Medulla oblongata (tissue), 1 donor: ENCODE data around the gene SPRN.
"Not testable (repeated sequence)": the region's sequence is repeated elsewhere in the genome, so short reads cannot be mapped to it uniquely, and the experiment has no call there.

Source experiments
- DNase-seq: peaks from one replicate; pipeline ENCODE4 v3.0.0-alpha.2; 2015; ENCODE audit errors: extremely low spot score

Gene SPRN

DNA sequence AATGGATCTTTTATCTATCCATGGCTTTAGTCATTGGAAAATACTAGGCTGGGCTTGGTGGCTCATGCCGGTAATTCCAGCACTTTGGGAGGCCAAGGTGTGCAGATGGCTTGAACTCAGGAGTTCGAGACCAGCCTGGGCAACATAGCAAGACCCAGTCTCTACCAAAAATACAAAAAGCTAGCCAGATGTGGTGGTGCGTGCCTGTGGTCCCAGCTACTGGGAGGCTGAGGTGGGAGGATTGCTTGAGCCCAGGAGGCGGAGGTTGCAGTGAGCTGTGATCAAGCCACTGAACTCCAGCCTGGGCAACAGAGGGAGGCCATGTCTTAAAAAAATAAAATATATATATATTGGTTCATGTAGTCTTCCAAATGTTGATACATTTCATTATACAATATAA is 37.5 kb downstream of the SPRN start:
- DNase-seq = not testable (repeated sequence)

DNA sequence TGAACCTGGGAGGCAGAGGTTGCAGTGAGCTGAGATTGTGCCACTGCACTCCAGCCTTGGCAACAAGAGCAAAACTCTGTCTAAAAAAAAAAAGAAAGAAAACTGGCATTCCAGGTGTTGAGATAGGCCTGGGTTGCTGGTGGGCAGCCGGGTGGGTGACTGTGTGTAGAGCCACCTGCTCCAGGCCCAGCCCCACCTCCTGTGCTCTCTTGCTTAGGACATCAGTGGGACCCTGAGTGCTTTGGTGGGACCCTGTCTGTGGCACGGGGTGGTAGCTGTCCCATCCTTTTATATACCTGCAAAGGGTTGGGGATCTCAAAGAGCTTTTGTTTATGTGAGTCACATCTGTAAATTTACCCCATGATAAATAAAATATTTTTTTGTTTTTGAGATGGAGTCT is 39.2 kb downstream of the SPRN start:
- DNase-seq = no peak

DNA sequence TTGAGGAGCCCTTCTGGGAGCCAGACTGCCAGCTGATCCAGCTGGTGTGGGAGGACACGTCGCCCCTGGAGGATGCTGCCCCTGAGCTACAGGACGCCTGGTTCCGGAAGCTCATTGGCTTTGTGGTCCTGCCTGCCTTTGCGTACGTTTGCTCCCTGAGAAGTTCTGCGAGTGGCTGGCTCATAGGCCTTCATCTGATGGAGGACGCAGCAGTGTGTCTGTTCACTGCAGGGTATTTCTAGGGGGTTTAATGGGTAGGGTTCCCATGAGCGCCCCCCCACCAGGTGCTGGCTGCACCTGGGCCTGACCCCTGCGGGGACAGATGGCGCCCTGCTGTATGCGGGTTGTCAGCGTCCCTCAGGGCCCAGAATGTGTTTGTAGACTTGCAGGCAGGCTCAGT is 40.4 kb downstream of the SPRN start:
- no peak for DNase-seq

DNA sequence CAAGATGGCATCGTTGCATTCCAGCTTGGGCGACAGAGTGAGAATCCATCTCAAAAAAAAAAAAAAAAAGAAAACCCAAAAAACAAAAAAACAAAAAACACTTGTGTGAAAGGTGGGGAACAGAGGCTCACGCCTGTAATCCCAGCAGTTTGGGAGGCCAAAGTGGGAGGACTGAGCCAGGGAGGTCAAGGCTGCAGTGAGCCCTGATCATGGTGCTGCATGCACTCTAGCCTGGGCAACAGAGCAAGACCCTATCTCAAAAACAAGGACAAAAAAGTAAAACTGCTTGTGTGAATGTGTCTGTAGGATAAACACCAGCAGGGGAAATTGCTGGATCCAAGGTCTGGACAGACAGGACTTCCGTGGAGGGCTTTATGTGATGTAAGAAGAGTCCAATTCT is 40.9 kb downstream of the SPRN start:
- no peak for DNase-seq

DNA sequence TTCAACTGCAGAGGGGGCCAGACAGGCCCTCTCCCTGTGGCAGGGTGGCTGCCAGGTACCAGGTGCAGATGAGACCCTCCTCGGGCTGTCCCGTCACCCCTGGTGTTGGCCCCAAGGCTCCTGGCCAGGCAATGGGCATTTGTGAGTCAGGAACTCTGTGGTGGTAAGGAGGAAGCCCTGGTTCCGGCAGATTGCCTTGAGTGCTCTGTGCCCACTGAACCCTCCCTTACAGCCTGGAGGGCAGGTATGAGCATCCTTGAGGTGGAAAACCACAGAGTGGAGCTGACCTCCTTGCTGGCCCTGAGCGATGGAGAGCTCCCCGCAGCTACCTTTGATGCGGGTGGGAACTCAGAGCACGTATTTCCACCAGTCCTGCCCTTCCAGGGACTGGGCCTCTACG is 43.4 kb downstream of the SPRN start:
- no peak for DNase-seq

DNA sequence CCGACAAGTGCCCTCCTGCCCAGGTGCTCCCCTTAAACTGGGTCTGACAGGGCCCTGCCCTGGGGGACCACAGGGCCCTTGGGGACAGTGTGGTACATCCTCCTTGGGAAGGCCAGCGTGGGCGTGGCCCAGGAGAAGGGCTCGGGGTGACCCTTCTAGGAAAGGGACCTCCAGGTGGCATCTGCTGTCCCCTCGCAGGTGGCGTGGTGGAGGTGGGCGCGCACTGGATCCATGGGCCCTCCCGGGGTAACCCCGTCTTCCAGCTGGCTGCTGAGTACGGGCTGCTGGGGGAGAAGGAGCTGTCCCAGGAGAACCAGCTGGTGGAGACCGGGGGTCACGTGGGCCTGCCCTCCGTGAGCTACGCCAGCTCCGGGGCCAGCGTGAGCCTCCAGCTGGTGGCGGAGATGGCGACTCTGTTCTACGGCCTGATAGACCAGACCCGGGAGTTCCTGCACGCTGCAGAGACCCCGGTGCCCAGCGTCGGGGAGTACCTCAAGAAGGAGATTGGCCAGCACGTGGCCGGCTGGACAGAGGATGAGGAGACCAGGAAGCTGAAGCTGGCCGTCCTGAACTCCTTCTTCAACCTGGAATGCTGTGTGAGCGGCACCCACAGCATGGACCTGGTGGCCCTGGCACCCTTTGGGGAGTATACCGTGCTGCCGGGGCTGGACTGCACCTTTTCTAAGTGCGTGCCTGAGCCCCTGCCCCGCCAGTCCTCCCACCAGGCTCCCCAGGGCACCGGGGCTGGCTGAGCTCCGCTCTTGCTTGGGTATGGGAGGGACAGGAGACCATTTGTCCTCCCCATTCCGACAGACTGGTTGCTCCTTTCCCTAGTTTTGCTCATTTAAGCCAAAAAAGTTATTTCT is 44.4 kb downstream of the SPRN start:
- peak; percentile 36 for DNase-seq

DNA sequence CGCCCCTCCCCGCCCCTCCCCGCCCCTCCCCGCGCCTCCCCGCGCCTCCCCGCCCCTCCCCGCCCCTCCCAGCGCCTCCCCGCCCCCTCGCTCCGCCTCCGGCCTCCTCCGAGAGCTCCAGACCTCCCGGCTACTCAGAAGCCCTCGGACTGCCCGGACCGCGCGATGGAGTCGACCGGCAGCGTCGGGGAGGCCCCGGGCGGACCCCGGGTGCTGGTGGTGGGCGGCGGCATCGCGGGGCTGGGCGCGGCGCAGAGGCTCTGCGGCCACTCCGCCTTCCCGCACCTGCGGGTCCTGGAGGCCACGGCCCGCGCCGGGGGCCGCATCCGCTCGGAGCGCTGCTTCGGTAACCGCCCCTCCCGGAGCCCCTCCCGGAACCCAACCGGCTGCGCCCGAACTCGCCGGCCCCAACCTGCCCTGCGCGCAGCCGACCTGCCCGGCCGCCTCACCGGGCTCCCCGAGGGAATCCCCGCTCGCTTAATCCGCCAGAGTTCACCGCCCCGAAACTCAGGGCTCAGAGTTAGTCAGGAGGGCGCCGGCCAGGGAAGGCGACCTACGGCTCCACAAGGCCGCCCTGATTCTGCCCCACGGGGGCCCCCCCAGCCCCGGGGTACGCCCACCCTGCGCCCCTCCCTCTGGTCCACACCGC is 45.1 kb downstream of the SPRN start, which contains the start of gene PAOX:
PAOX (plus strand) TSS at position 111 of the 649 bp plus-strand sequence; CDS start at position 166, 55 bp downstream.
- peak; percentile 79 for DNase-seq

DNA sequence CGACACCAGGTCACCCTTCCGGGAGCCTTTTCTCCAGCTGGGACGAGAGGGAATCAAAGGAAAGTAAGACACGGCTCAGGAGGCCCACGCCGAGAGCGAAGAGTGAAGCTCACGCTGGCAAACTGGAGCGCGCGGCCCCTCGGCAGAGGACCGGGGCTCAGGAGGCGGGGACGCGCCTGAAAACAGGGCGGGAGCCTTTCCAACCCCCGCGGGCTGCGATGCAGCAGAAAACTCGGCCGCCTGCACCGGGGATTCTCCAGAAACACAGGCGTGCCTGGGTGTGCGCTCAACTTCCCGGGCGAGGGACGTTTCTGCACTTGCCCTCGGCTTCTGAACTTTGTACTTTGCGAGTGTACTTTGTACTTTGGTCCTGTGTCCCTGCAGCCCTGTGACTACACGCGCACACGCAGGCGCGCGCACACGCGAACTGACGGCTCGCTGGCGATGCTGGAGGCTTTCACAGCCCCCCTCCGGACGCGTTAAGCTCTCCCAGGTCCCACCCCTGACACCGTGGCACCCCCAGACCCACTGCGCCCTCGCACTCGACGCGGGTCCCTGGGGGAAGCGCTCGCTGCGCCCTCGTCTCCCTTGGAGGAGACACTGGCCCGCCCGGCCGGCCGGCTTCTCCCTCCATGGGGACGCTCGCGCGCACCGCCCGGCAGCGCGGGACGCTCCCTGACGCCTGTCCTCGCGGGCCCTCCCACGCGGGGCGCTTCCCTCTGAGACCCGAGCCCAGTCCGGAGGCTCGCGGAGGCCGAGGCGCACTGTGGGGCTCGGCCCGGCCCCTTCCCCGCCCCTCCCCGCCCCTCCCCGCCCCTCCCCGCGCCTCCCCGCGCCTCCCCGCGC is 46.0 kb downstream of the SPRN start:
- peak; percentile 69 for DNase-seq

DNA sequence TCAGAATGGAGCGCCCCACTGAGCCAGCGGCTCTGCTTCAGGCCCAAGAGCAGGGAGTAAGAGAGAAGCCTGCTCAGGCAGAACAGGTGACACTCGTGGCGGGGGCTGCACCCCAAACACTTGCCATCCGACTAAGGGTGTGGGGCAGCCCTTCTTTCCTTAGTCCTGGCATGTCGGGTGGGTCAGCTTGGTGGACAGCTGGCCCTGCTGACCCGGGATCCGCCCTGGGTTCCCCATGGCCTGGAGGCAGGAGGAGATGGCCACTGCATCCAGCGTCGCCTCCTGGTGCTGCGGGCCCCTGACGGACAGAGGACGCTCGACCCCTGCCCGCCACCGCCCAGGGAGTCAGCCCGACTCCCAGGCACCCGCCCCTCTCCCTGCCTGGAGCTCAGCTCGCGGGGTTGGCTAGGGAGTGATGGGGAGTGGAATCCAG is 46.6 kb downstream of the SPRN start:
- DNase-seq = no peak

DNA sequence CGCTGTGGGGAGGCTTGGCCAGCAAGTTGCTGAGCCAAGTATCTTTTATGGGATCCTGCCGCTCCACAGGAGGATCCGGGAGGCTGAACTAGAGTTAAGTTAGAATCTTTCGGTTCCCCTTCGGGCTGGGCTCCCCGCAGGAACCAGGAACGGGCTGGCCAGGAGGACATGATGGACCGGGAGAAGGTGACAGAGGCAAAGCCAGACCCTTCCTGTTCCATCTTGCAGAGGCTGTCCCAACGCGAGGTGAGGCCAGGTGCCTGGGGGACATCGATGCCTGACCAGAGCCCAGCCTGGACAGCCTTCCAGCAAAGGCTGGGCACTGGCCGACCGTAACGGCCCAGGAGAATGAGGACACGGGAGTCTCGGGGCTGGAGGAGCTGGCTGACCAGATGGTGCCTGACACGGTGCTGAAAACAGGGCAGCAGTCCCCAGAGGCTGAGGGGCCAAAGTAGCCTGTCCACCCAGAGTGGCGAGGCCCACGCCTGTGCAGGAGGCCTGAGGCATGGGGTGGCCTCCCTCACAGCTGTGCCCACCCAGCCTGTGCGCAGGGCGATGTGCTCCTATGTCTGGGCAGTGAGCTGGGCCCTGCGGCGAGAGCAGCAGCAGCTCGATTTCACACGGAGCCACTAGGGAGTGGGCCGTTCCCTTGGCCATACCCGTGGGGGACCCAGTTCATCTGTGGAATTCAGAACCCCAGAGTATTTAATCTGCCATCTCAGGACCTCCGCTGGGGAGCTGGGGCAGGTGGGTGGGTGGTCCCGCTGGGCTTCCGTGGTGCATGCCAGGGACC is 47.2 kb downstream of the SPRN start:
- no peak for DNase-seq

DNA sequence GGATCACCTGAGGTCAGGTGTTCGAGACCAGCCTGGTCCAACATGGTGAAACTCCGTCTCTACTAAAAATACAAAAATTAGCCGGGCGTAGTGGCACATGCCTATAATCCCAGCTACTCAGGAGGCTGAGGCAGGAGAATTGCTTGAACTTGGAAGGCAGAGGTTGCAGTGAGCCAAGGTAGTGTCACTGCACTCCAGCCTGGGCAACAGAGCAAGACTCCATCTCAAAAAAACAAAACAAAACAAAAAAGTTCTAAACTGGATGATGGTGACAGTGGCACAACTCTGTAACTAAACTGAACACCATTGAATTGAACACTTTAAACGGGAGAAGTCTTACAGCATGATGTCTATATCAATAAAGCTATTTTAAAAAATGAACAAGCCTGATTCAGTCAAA is 48.2 kb downstream of the SPRN start:
- DNase-seq = not testable (repeated sequence)

DNA sequence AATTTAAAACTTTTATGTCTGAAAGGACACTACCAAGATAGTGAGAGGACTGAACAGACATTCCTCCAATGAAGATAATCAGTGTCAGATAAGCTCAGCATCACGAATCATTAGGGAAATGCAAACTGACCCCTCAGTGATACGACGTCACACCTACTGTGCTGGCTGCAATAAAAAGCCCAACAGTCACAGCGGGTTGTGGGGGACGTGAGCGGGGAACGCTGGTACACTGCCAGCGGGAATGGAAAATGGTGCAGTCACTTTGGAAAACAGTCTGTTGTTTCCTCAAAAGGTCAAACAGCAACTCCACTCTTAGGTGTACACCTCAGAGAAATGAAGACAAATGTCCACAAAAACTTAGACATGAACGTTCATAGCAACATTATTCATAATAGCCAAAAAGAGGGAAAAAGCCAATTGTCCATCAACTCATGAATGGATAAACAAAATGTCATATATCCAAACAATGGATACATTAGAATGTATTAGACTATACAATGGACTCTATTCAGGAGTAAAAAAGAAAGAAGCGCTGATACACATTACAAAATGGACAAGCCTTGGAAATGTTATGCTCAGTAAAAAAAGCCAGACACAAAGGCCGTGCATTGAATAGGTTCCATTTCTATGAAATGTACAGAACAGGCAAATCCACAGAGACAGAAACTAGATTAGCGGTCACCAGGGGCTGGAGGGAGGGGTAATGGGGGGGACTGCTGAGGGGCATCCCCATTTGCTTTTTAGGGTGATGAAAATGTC is 48.9 kb downstream of the SPRN start:
- DNase-seq = peak; percentile 38

DNA sequence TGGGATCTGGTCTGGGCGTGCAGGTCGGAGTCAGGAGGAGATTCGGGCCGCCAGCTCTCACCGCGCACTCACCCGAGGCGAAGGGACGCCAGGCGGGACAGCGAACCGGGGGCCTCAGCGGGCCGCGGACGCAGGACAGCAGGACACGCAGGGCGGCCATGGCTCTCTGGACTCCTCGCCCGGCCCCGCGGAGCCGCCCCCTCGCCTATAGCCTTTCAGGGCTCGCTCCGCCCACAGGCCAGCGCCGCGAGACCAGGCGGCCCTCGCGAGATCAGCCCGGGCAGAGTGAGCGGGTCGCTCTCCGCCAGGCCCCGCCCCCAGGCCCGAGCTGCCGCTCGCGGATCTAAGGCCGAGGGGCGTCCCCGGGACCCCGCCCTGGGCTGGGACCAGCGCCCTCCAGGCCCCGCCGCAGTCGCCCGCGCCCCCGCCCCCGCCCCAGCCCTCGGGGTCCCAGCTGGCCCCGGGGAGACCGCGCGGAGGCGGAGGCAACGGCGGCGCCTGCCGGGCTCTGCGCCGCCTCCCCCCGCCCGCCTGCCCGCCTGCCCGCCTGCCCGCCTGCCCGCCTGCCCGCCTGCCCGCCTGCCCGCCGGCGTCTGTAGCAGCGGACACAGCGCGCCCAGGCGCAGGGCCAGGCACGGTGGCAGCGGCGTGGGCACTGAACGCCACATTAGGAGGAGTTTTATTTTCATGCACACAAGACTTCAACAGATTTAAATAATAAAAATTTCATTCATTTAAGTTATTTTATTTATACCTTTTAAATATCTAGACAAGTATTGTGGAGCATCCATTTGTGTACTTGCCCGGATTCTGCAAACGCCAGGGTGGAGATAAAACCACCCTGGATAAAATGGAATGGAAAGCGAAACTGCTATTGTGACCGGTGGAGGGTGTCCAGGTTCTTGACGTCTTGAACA is 51.0 kb downstream of the SPRN start, which contains the start of gene ECHS1:
ECHS1 (minus strand) TSS at position 181 of the 917 bp plus-strand sequence; CDS start at position 160, 21 bp downstream.
- DNase-seq = peak; percentile 96

DNA sequence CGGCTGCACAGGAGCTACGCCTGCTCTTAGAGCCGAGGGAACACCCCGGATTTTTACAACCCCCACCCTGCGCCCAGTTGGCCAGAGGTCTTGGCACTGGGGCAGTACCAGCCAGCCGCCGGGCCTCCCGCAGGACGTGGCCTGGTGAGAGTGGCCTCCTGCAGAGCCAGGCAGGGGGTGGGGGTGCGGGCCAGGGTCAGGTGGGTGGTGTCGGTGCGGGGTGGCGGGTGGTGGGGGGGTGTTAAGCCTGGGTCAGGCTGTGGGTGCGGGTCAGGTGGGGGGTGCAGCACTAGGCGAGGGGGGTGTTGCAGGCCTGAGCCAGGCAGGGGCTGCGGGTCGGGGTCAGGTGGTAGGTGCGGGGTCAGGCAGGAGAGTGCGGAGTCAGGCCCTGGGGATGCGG is 51.9 kb downstream of the SPRN start:
- DNase-seq = no peak
